B cell (primary cell): ENCODE results near the gene IKZF2. TPM values are rescaled to one million over a fixed set of nuclear protein-coding genes. Genes with fewer than 3 reads are reported as not detected.

Source experiments
- ATAC-seq: fragments of 200-7000 bp; cut with Tn5 transposase; one replicate; pipeline ENCODE4 v1.10.0; 2021; ENCODE audit warnings: low read depth, mild to moderate bottlenecking, moderate number of reproducible peaks, moderate library complexity
- CTCF ChIA-PET: fragments of 350-600 bp; sonication (Branson Sonifier 250); formaldehyde crosslinking; loops from one replicate; lab custom pipeline; 2021; ENCODE audit warnings: antibody characterized with exemption, inconsistent platforms; lab: Charles Lee
- POLR2A ChIA-PET: fragments of 350-600 bp; sonication (Branson Sonifier 250); formaldehyde crosslinking; loops from one replicate; lab custom pipeline; 2021; ENCODE audit warnings: antibody characterized with exemption; lab: Charles Lee
- DNase-seq: peaks from one replicate; pipeline ENCODE4 v3.0.0; 2013
- H2AFZ ChIP-seq: 2 replicates; pipeline ENCODE4 v1.6.1; 2012; ENCODE audit warnings: mild to moderate bottlenecking, low read depth, low read length; ENCODE audit not compliant: insufficient read depth, poor library complexity, severe bottlenecking
- H3K27ac ChIP-seq, 2 donors: 1 replicate in 1 of 2; 2 replicates in 1 of 2; pipeline ENCODE4 v1.5.1; 2012 to 2013; ENCODE audit warnings: low read length in 2 of 2, mild to moderate bottlenecking in 2 of 2, moderate library complexity in 1 of 2
- H3K27me3 ChIP-seq, 4 experiments: fragments of 200-600 bp in 1 of 4; sonication (generic) in 1 of 4; replicated peaks in 1 of 4; 1 replicate in 2 of 4; 2 replicates in 2 of 4; pipeline versions ENCODE4 v1.6.1 to v1.7.0; 2013 to 2016; ENCODE audit warnings: low read length in 3 of 4, mild to moderate bottlenecking in 2 of 4, mixed read lengths in 1 of 4, moderate library complexity in 1 of 4; ENCODE audit not compliant: insufficient read depth in 4 of 4, control insufficient read depth in 3 of 4; ENCODE audit errors: control extremely low read depth in 1 of 4
- H3K36me3 ChIP-seq, 2 experiments: replicated peaks in 1 of 2; 1 replicate in 1 of 2; 2 replicates in 1 of 2; pipeline versions ENCODE4 v1.6.1 to v1.7.1; 2013; ENCODE audit warnings: low read length in 1 of 2; ENCODE audit not compliant: insufficient read depth in 2 of 2, control insufficient read depth in 1 of 2; ENCODE audit errors: control extremely low read depth in 1 of 2, extremely low read depth in 1 of 2
- H3K4me1 ChIP-seq, 2 donors: fragments of 200-600 bp in 1 of 2; sonication (generic) in 1 of 2; 1 replicate in 1 of 2; 2 replicates in 1 of 2; pipeline versions ENCODE4 v1.5.1 to v1.6.1; 2013 to 2017; ENCODE audit warnings: low read length in 2 of 2; ENCODE audit not compliant: control insufficient read depth in 2 of 2, insufficient read depth in 2 of 2
- H3K4me2 ChIP-seq: replicated peaks from 2 replicates; pipeline ENCODE3; 2012; ENCODE audit warnings: mild to moderate bottlenecking, low read depth, low read length; ENCODE audit not compliant: poor library complexity, severe bottlenecking
- H3K4me3 ChIP-seq, 5 experiments: fragments of 200-600 bp in 1 of 5; sonication (generic) in 1 of 5; 1 replicate in 3 of 5; 2 replicates in 2 of 5; pipeline versions ENCODE4 v1.5.1 to v1.7.0; 2011 to 2016; ENCODE audit warnings: low read length in 4 of 5, mild to moderate bottlenecking in 4 of 5, low read depth in 2 of 5, control low read depth in 1 of 5, moderate library complexity in 1 of 5; ENCODE audit not compliant: insufficient read depth in 1 of 5; ENCODE audit errors: control extremely low read depth in 1 of 5, extremely low read depth in 1 of 5
- H3K79me2 ChIP-seq: fragments of 200-600 bp; sonication (generic); one replicate; pipeline ENCODE4 v1.6.0; 2016; ENCODE audit warnings: low read length; ENCODE audit not compliant: control insufficient read depth, insufficient read depth
- H3K9ac ChIP-seq: fragments of 200-600 bp; sonication (generic); 2 replicates; pipeline ENCODE4 v1.6.1; 2017; ENCODE audit warnings: mild to moderate bottlenecking, low read length, moderate library complexity
- H3K9me3 ChIP-seq, 3 donors: one replicate each; pipeline versions ENCODE4 v1.6.1 to v1.7.1; 2013; ENCODE audit warnings: low read length in 2 of 3; ENCODE audit not compliant: control insufficient read depth in 2 of 3, insufficient read depth in 1 of 3; ENCODE audit errors: control extremely low read depth in 1 of 3
- H4K20me1 ChIP-seq: 2 replicates; pipeline ENCODE4 v1.6.0; 2012; ENCODE audit warnings: mild to moderate bottlenecking, low read length; ENCODE audit not compliant: insufficient read depth, control insufficient read depth, poor library complexity, severe bottlenecking
- H3K27ac Mint-ChIP-seq: one replicate; pipeline ENCODE4 v1.8.0; 2021; ENCODE audit warnings: mixed read lengths
- H3K27me3 Mint-ChIP-seq: one replicate; pipeline ENCODE4 v1.8.0; 2021; ENCODE audit warnings: mixed read lengths
- H3K4me1 Mint-ChIP-seq: one replicate; pipeline ENCODE4 v1.8.0; 2021; ENCODE audit warnings: mixed read lengths
- H3K4me3 Mint-ChIP-seq: one replicate; pipeline ENCODE4 v1.8.0; 2021; ENCODE audit warnings: mixed read lengths
- H3K9me3 Mint-ChIP-seq: one replicate; pipeline ENCODE4 v1.8.0; 2022; ENCODE audit warnings: mixed read lengths; ENCODE audit not compliant: insufficient read depth
- CTCF ChIP-seq: fragments of 200-600 bp; IDR thresholded peaks from one replicate; pipeline ENCODE4 v1.8.0; 2022; ENCODE audit warnings: antibody characterized with exemption, mild to moderate bottlenecking
- EZH2 ChIP-seq: IDR thresholded peaks from 2 replicates; pipeline ENCODE4 v1.6.1; 2012; ENCODE audit warnings: borderline replicate concordance, low read depth, mild to moderate bottlenecking, moderate library complexity, low read length; ENCODE audit not compliant: insufficient read depth, poor library complexity, severe bottlenecking
- WGBS: methylation state at CpG from one replicate; pipeline ENCODE4 v1.1.5; 2013; ENCODE audit warnings: missing lambda C conversion rate; ENCODE audit not compliant: insufficient coverage; 5-methylcytosine and 5-hydroxymethylcytosine counted together
- intact Hi-C: fragments of 100-400 bp; cut with micrococcal nuclease; formaldehyde crosslinking; loops from one replicate; pipeline ENCODE4 v1.10.0; 2022
- polyA plus RNA-seq: library from polyadenylated mRNA; depleted of rRNA; stranded (reverse); fragments of >200 nt; gene quantifications from 2 replicates; pipeline ENCODE4 v1.2.3, GENCODE V29; 2012
- total RNA-seq, 2 donors: library from RNA; stranded (reverse); fragments of 120-200 nt in 1 of 2; gene quantifications; 1 replicate in 1 of 2; 2 replicates in 1 of 2; pipeline versions ENCODE4 v1.2.3 to v1.2.4, GENCODE V29; 2013 to 2022

IKZF2 gene
- total and polyA plus RNA-seq, 2 donors (not counting 1 experiment from before 2014, with no cell fraction given): 2.5 to 49.3 TPM

- CTCF ChIA-PET: no interaction called here
- no peak overlapping the region for H3K4me3 ChIP-seq
- H3K79me2 ChIP-seq: no peaks in the 10 kb centered on the region
- Mint-ChIP-seq H3K27ac (no peak overlapping the region), H3K4me3 (no peak overlapping the region), H3K9me3 (no peaks in the 10 kb centered on the region), H3K27me3 (no peaks in the 10 kb centered on the region), H3K4me1 (no peaks in the 10 kb centered on the region)
- intact Hi-C loops: no loop called here
- no CpG with 5 or more reads among the region's 3 CpGs for WGBS
- H2AFZ ChIP-seq: no peak overlapping the region
- H3K4me2 ChIP-seq: no peak overlapping the region
- TF ChIP-seq CTCF: no peak
- TF ChIP-seq EZH2: no peak
- no peak for DNase-seq
- H3K9me3 ChIP-seq: no peaks in the 10 kb centered on the region
- H4K20me1 ChIP-seq: no peaks in the 10 kb centered on the region
- no peak for ATAC-seq
- POLR2A ChIA-PET: no interaction called here
- no peak overlapping the region for H3K9ac ChIP-seq
- peaks cover 0 to 5% of the 10 kb centered on the region in 2 experiments for H3K36me3 ChIP-seq
- no peak overlapping the region for H3K27ac ChIP-seq
- H3K4me1 ChIP-seq: no peaks in the 10 kb centered on the region
- no peaks in the 10 kb centered on the region for H3K27me3 ChIP-seq
These were observed 178.1 kb downstream of the IKZF2 start for GRCh38 chr2:212973347-212973746.

GRCh38 chr2:212970132-212970531 is 181.3 kb downstream of the IKZF2 start:
- POLR2A ChIA-PET: no interaction called here
- no peak for ATAC-seq

More at GRCh38 chr2:212970132-212970531, 181.3 kb downstream of the IKZF2 start:
- peaks cover 0 to 5% of the 10 kb centered on the region in 2 experiments for H3K36me3 ChIP-seq
- no peaks in the 10 kb centered on the region for H3K9me3 ChIP-seq
- no peaks in the 10 kb centered on the region for H3K9me3 Mint-ChIP-seq
- peaks cover 10% of the 10 kb centered on the region for H3K4me1 Mint-ChIP-seq
- H3K27ac ChIP-seq: no peak overlapping the region
- no peaks in the 10 kb centered on the region for H3K27me3 ChIP-seq
- H4K20me1 ChIP-seq: no peaks in the 10 kb centered on the region
- no peak overlapping the region for H3K4me3 ChIP-seq
- H3K4me3 Mint-ChIP-seq: no peak overlapping the region
- no peaks in the 10 kb centered on the region for H3K79me2 ChIP-seq
- H3K27ac Mint-ChIP-seq: no peak overlapping the region
- no peak overlapping the region for H3K9ac ChIP-seq
- DNase-seq: no peak
- no peaks in the 10 kb centered on the region for H3K27me3 Mint-ChIP-seq
- TF ChIP-seq EZH2 (no peak), CTCF (no peak)
- no peak overlapping the region for H3K4me2 ChIP-seq
- CTCF ChIA-PET: interaction anchor here (1.2 kb wide), 1 partner anchor 10 kb away, joined by 4 read pairs; no protein-coding TSS in a partner anchor
- H2AFZ ChIP-seq: no peak overlapping the region
- no peaks in the 10 kb centered on the region for H3K4me1 ChIP-seq
- intact Hi-C loops: no loop called here
